HCT116 (cell line): Measurements from ENCODE around the gene SAMD14. TPM values are rescaled to one million over a fixed set of nuclear protein-coding genes. Genes with fewer than 3 reads are reported as not detected.

ENCODE experiments used
- ATAC-seq: fragments of 200-7000 bp; cut with Tn5 transposase; 2 replicates; pipeline ENCODE4 v1.9.1; 2020; ENCODE audit warnings: mild to moderate bottlenecking, moderate library complexity
- BruUV-seq: library from RNA; stranded (reverse); fragments of 400-500 nt; replicated peaks from 2 replicates; lab custom pipeline; 2021; lab: Mats Ljungman, UMichigan
- CTCF ChIA-PET: fragments of 300-600 bp; sonication (Branson Sonifier 250); formaldehyde crosslinking; loops from one replicate; lab custom pipeline; 2021; ENCODE audit warnings: antibody characterized with exemption; lab: Charles Lee
- POLR2A ChIA-PET: fragments of 300-600, 350-600 bp; sonication (Branson Sonifier 250); formaldehyde crosslinking; loops from one replicate; lab custom pipeline; 2021; ENCODE audit warnings: antibody characterized with exemption; lab: Charles Lee
- RAD21 ChIA-PET, 2 experiments: fragments of 300-600 bp; sonication (Branson Sonifier 250); formaldehyde crosslinking; loops; one replicate each; lab custom pipeline; 2023; ENCODE audit warnings: low total read pairs in 2 of 2; ENCODE audit not compliant: uncharacterized antibody in 2 of 2, unreplicated experiment in 2 of 2, low non-redundant PET in 1 of 2; lab: Charles Lee
- DNase-seq: peaks from one replicate; pipeline ENCODE4 v3.0.0-alpha.2; 2010; ENCODE audit warnings: low read depth, low spot score
- H2AFZ ChIP-seq: fragments of 200-600 bp; shearing (Covaris generic), sonication (generic); 2 replicates; pipeline ENCODE4 v1.6.1; 2017; ENCODE audit warnings: low read depth, mixed run types, mixed read lengths, antibody characterized with exemption, low read length; ENCODE audit not compliant: poor library complexity, severe bottlenecking
- H3K27ac ChIP-seq: 2 replicates; pipeline ENCODE4 v1.5.1; 2012; ENCODE audit warnings: low read depth, low read length
- H3K27me3 ChIP-seq: fragments of 200-600 bp; sonication (generic); 2 replicates; pipeline ENCODE4 v1.6.1; 2016; ENCODE audit warnings: mixed run types, low read length, mixed read lengths; ENCODE audit not compliant: insufficient read depth
- H3K36me3 ChIP-seq, 2 experiments: fragments of 200-500 bp in 1 of 2; fragments of 200-600 bp in 1 of 2; sonication (Bioruptor generic) in 1 of 2; sonication (generic) in 1 of 2; 2 replicates each; pipeline versions ENCODE4 v1.5.1 to v1.6.1; 2014 to 2016; ENCODE audit warnings: low read length in 2 of 2, inconsistent platforms in 1 of 2, mixed read lengths in 1 of 2, mixed run types in 1 of 2; ENCODE audit not compliant: insufficient read depth in 2 of 2, control insufficient read depth in 1 of 2
- H3K4me1 ChIP-seq, 2 experiments: fragments of 200-600 bp in 1 of 2; sonication (generic) in 1 of 2; 2 replicates each; pipeline versions ENCODE4 v1.5.1 to v1.6.1; 2012 to 2017; ENCODE audit warnings: low read length in 2 of 2, inconsistent platforms in 1 of 2, mild to moderate bottlenecking in 1 of 2, mixed read lengths in 1 of 2, mixed run types in 1 of 2, moderate library complexity in 1 of 2; ENCODE audit not compliant: insufficient read depth in 2 of 2, control insufficient read depth in 1 of 2
- H3K4me2 ChIP-seq: fragments of 200-600 bp; sonication (generic); 2 replicates; pipeline ENCODE4 v1.6.1; 2017; ENCODE audit warnings: mixed run types, low read length, mixed read lengths
- H3K4me3 ChIP-seq, 2 experiments: fragments of 200-600 bp in 1 of 2; sonication (generic) in 1 of 2; replicated peaks in 1 of 2; 2 replicates each; pipeline ENCODE4 v1.5.1; 2011 to 2016; ENCODE audit warnings: low read length in 2 of 2, control low read depth in 1 of 2, low read depth in 1 of 2, mild to moderate bottlenecking in 1 of 2, mixed read lengths in 1 of 2, mixed run types in 1 of 2
- H3K79me2 ChIP-seq: fragments of 200-600 bp; sonication (generic); 2 replicates; pipeline ENCODE4 v1.6.1; 2017; ENCODE audit warnings: mild to moderate bottlenecking, mixed run types, low read length, moderate library complexity, mixed read lengths; ENCODE audit not compliant: insufficient read depth
- H3K9ac ChIP-seq: fragments of 200-600 bp; sonication (generic); 2 replicates; pipeline ENCODE4 v1.6.1; 2016; ENCODE audit warnings: low read length, mixed read lengths
- H3K9me2 ChIP-seq: fragments of 200-600 bp; sonication (generic), shearing (Covaris generic); 2 replicates; pipeline ENCODE4 v1.6.1; 2017; ENCODE audit warnings: mixed run types, mild to moderate bottlenecking, moderate library complexity; ENCODE audit not compliant: insufficient read depth
- H3K9me3 ChIP-seq, 2 experiments: fragments of 200-500 bp in 1 of 2; fragments of 200-600 bp in 1 of 2; sonication (Bioruptor generic) in 1 of 2; sonication (generic) in 1 of 2; 2 replicates each; pipeline ENCODE4 v1.6.1; 2014 to 2017; ENCODE audit warnings: low read length in 2 of 2, mixed read lengths in 2 of 2, inconsistent platforms in 1 of 2, low read depth in 1 of 2, mild to moderate bottlenecking in 1 of 2, mixed run types in 1 of 2, moderate library complexity in 1 of 2; ENCODE audit not compliant: control insufficient read depth in 1 of 2, insufficient read depth in 1 of 2
- H4K20me1 ChIP-seq: fragments of 200-600 bp; sonication (generic), shearing (Covaris generic); 2 replicates; pipeline ENCODE4 v1.6.1; 2017; ENCODE audit warnings: mixed run types, mild to moderate bottlenecking, moderate library complexity; ENCODE audit not compliant: insufficient read depth
- EGR1 ChIP-seq: IDR thresholded peaks from 2 replicates; pipeline ENCODE4 v1.6.1; 2012; ENCODE audit warnings: low read depth
- JUND ChIP-seq: IDR thresholded peaks from 2 replicates; pipeline ENCODE4 v1.6.1; 2012
- POLR2A ChIP-seq: IDR thresholded peaks from 2 replicates; pipeline ENCODE4 v1.7.0; 2011; ENCODE audit warnings: borderline replicate concordance; ENCODE audit not compliant: insufficient read depth, insufficient read length; ENCODE audit errors: extremely low read depth
- RAD21 ChIP-seq: IDR thresholded peaks from 2 replicates; pipeline ENCODE4 v1.6.1; 2012; ENCODE audit warnings: low read depth, mild to moderate bottlenecking
- TCF7L2 ChIP-seq: IDR thresholded peaks from 2 replicates; pipeline ENCODE4 v1.7.0; 2011; ENCODE audit warnings: borderline replicate concordance, inconsistent platforms; ENCODE audit not compliant: insufficient read depth, insufficient read length; ENCODE audit errors: extremely low read depth
- ZNF274 ChIP-seq: fragments of 200-500 bp; sonication (Bioruptor generic); IDR thresholded peaks from 2 replicates; pipeline ENCODE4 v1.6.1; 2014; ENCODE audit warnings: mild to moderate bottlenecking, low read depth, low read length, inconsistent platforms
- intact Hi-C: fragments of 100-400 bp; cut with micrococcal nuclease; formaldehyde crosslinking; loops from 2 replicates; pipeline ENCODE4 v1.10.0; 2022
- total RNA-seq: library from RNA; stranded (reverse); gene quantifications from one replicate; pipeline ENCODE4 v1.2.1, GENCODE V29; 2021; ENCODE audit not compliant: unreplicated experiment
- TF ChIP-seq, protein P1 (sequence below): IDR thresholded peaks from 2 replicates; pipeline ENCODE4 v1.6.1; 2012
- TF ChIP-seq, protein P2 (sequence below): IDR thresholded peaks from 2 replicates; pipeline ENCODE4 v1.6.1; 2011; ENCODE audit warnings: mild to moderate bottlenecking, low read length, moderate library complexity; ENCODE audit not compliant: insufficient replicate concordance; ENCODE audit errors: extremely low read depth
- TF ChIP-seq, protein P3 (sequence below): IDR thresholded peaks from 2 replicates; pipeline ENCODE4 v1.6.1; 2012; ENCODE audit warnings: low read depth

The SAMD14 gene
- total RNA-seq, 1 experiment from 2014 or later = 1.5 TPM

DNA sequence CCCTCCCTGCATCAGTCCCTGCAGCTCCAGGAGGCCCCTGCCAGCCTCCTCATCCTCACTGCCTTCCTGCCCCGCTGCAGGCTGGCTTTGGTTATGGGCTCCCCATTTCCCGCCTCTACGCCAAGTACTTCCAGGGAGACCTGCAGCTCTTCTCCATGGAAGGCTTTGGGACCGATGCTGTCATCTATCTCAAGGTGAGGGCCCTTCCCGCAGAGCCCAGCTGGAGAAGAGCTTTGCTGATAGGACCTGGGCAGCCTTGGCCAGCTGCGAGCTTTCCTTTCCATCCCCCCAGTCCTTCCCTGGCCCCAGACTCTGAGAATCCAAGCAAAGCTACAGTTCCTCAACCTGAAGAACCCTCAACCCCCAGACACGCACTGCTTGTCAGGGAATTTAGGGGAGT, 20.8 kb downstream of the SAMD14 start:
- Histone ChIP-seq H3K36me3 (peaks cover 0 to 5% of the 10 kb centered on the region in 2 experiments; a peak in 1 of 4 replicates), H3K9ac (no peak overlapping the region), H2AFZ (no peak overlapping the region), H3K79me2 (no peaks in the 10 kb centered on the region), H3K9me3 (no peaks in the 10 kb centered on the region), H3K27ac (no peak overlapping the region), H3K4me3 (no peak overlapping the region), H4K20me1 (no peaks in the 10 kb centered on the region), H3K9me2 (no peaks in the 10 kb centered on the region), H3K27me3 (no peaks in the 10 kb centered on the region), H3K4me2 (no peak overlapping the region), H3K4me1 (peaks cover 0 to 9% of the 10 kb centered on the region in 2 experiments; a peak in 1 of 4 replicates)
- POLR2A ChIA-PET = no interaction called here
- ATAC-seq (no peak), DNase-seq (no peak)
- no TSS peak for BruUV-seq
- TF ChIP-seq ZNF274 (no peak), RAD21 (no peak), TCF7L2 (no peak), EGR1 (no peak), JUND (no peak), POLR2A (no peak)
- TF ChIP-seq, protein P1, sequence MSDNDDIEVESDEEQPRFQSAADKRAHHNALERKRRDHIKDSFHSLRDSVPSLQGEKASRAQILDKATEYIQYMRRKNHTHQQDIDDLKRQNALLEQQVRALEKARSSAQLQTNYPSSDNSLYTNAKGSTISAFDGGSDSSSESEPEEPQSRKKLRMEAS = no peak
- TF ChIP-seq, protein P2, sequence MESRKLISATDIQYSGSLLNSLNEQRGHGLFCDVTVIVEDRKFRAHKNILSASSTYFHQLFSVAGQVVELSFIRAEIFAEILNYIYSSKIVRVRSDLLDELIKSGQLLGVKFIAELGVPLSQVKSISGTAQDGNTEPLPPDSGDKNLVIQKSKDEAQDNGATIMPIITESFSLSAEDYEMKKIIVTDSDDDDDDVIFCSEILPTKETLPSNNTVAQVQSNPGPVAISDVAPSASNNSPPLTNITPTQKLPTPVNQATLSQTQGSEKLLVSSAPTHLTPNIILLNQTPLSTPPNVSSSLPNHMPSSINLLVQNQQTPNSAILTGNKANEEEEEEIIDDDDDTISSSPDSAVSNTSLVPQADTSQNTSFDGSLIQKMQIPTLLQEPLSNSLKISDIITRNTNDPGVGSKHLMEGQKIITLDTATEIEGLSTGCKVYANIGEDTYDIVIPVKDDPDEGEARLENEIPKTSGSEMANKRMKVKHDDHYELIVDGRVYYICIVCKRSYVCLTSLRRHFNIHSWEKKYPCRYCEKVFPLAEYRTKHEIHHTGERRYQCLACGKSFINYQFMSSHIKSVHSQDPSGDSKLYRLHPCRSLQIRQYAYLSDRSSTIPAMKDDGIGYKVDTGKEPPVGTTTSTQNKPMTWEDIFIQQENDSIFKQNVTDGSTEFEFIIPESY = no peak
- TF ChIP-seq, protein P3, sequence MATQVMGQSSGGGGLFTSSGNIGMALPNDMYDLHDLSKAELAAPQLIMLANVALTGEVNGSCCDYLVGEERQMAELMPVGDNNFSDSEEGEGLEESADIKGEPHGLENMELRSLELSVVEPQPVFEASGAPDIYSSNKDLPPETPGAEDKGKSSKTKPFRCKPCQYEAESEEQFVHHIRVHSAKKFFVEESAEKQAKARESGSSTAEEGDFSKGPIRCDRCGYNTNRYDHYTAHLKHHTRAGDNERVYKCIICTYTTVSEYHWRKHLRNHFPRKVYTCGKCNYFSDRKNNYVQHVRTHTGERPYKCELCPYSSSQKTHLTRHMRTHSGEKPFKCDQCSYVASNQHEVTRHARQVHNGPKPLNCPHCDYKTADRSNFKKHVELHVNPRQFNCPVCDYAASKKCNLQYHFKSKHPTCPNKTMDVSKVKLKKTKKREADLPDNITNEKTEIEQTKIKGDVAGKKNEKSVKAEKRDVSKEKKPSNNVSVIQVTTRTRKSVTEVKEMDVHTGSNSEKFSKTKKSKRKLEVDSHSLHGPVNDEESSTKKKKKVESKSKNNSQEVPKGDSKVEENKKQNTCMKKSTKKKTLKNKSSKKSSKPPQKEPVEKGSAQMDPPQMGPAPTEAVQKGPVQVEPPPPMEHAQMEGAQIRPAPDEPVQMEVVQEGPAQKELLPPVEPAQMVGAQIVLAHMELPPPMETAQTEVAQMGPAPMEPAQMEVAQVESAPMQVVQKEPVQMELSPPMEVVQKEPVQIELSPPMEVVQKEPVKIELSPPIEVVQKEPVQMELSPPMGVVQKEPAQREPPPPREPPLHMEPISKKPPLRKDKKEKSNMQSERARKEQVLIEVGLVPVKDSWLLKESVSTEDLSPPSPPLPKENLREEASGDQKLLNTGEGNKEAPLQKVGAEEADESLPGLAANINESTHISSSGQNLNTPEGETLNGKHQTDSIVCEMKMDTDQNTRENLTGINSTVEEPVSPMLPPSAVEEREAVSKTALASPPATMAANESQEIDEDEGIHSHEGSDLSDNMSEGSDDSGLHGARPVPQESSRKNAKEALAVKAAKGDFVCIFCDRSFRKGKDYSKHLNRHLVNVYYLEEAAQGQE = no peak
- CTCF ChIA-PET = interaction anchor here (2.5 to 3.2 kb wide), 2 partner anchors 8 to 15 kb away, joined by 7 to 15 read pairs; no protein-coding TSS in a partner anchor
- RAD21 ChIA-PET = no interaction called here
- intact Hi-C loops = no loop called here
